Ectodermal cell (in vitro differentiated cells): Measurements from ENCODE around the gene NUAK2.
A peak's percentile ranks its signal among the peaks of the same experiment; 100 is the strongest.
"Not testable (repeated sequence)": the region's sequence is repeated elsewhere in the genome, so short reads cannot be mapped to it uniquely, and the experiment has no call there.

Source experiments
- H3K27ac ChIP-seq: 2 replicates; pipeline ENCODE4 v1.7.0; 2013; ENCODE audit warnings: mild to moderate bottlenecking, low read depth, low read length; ENCODE audit not compliant: insufficient read depth, poor library complexity, severe bottlenecking
- H3K27me3 ChIP-seq: 2 replicates; pipeline ENCODE4 v1.7.0; 2013; ENCODE audit warnings: mild to moderate bottlenecking, low read length; ENCODE audit not compliant: insufficient read depth, control insufficient read depth, poor library complexity, severe bottlenecking
- H3K36me3 ChIP-seq: one replicate; pipeline ENCODE4 v1.7.0; 2013; ENCODE audit warnings: low read length; ENCODE audit not compliant: control insufficient read depth, insufficient read depth
- H3K4me1 ChIP-seq: one replicate; pipeline ENCODE4 v1.7.0; 2013; ENCODE audit warnings: low read length; ENCODE audit not compliant: control insufficient read depth, insufficient read depth
- H3K4me3 ChIP-seq: 2 replicates; pipeline ENCODE4 v1.7.0; 2013; ENCODE audit warnings: low read depth, low read length, control low read depth; ENCODE audit not compliant: insufficient read depth
- H3K9me3 ChIP-seq: 2 replicates; pipeline ENCODE4 v1.7.0; 2013; ENCODE audit warnings: mild to moderate bottlenecking, low read length, moderate library complexity; ENCODE audit not compliant: control insufficient read depth
- WGBS, 2 experiments: methylation state at CpG; one replicate each; pipeline ENCODE4 v1.1.7; 2013; ENCODE audit warnings: missing lambda C conversion rate in 2 of 2; 5-methylcytosine and 5-hydroxymethylcytosine counted together

NUAK2 gene

GRCh38 chr1:205285381-205286101 lies 36.0 kb downstream of the NUAK2 start:
- H3K36me3 ChIP-seq, result no peaks in the 10 kb centered on the region
- WGBS, 2 experiments, result 67 to 69% methylated on average over 11 to 12 of the region's 12 CpGs
- H3K4me1 ChIP-seq, result peaks cover 54% of the 10 kb centered on the region
- H3K27ac ChIP-seq, result peak overlapping the region; percentile 28
- no peak overlapping the region for H3K4me3 ChIP-seq
- no peaks in the 10 kb centered on the region for H3K9me3 ChIP-seq
- H3K27me3 ChIP-seq, result no peaks in the 10 kb centered on the region

DNA sequence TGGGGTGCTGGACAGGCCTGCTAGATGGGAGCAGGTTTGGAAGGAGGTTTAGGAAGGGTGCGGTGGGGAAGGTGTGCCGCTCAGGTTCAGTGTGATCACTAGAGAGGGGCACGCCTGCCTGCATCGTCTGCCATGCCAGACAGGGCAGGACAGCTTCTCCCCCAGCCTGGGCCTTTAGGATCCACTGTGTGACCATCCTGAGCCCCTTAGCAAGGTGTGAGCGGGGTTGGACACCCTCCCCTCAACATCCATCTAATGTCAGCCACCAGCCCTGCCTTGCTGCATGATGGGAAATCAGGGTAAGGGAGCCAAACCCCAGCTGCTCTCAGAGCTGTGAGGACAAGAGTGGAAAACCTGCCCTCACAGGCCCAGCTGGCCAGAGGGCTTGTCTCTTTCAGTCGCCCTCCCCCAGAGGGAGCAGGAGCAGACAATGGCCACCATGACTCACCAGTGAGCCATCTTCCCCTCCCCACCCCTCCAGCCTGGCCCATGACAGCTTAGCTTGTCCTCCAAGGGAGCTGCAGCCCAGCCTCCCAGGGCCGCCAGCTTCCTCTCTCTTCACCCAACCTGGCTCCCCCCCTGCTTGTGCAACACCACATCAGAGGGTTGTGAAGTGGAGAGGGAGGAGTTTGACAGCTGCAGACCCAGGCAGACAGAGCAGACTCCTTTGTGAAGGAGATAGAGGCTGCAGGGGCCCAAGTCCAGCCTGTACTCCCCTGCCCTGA lies 37.0 kb downstream of the NUAK2 start:
- no peaks in the 10 kb centered on the region for H3K36me3 ChIP-seq
- H3K4me1 ChIP-seq, result peaks cover 54% of the 10 kb centered on the region
- no peak overlapping the region for H3K4me3 ChIP-seq
- no peaks in the 10 kb centered on the region for H3K27me3 ChIP-seq
- WGBS, 2 experiments, result 59 to 64% methylated on average over 7 of the region's 7 CpGs
- H3K27ac ChIP-seq, result peak overlapping the region; percentile 41
- H3K9me3 ChIP-seq, result no peaks in the 10 kb centered on the region

DNA sequence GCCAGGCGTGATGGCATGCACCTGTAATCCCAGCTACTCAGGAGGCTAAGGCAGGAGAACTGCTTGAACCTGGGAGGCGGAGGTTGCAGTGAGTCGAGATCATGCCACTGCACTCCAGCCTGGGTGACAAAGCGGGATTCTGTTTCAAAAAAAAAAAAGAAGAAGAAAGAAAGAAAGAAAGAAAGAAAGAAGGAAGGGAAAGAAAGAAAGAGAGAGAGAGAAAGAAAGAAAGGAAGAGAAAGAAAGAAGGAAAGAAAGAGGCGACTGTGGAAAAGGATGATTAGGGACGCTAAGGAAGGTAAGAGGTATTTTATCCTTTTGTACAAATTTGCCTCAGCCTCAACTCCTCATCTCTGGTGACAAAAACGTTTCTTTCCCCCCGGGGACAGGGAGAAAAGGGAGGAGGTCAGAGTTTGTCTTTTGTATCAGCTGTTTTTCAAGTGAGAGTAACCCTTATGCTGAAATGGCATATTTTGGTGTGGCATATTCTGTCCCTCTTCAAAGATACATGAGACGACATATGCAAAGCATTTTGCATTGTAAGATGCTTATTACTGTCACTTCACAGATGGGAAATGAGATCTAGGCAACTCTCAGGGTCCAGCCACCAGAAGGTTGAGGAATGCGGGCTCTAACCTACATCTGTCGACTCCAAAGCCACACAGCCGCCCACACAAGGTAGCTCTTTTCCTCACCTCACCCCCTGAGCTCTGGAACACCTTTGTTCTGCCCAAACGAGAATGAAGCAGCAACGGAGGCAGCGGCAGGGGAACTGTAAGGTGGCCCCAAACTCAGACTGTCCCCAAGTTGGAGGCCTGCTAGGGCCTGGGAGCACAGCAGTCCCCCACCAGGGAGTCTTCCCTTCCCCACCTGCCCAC lies 38.0 kb downstream of the NUAK2 start:
- Histone ChIP-seq H3K4me3 (no peak overlapping the region), H3K4me1 (peaks cover 54% of the 10 kb centered on the region), H3K9me3 (no peaks in the 10 kb centered on the region), H3K36me3 (no peaks in the 10 kb centered on the region), H3K27me3 (no peaks in the 10 kb centered on the region), H3K27ac (no peak overlapping the region)
- WGBS, 2 experiments, result 72 to 74% methylated on average over 15 of the region's 15 CpGs

GRCh38 chr1:205280666-205281395 lies 40.7 kb downstream of the NUAK2 start:
- not testable (repeated sequence) for H3K27ac ChIP-seq, H3K27me3 ChIP-seq, H3K9me3 ChIP-seq, H3K36me3 ChIP-seq, H3K4me3 ChIP-seq
- 87 to 93% methylated on average over 8 to 10 of the region's 10 CpGs for WGBS, 2 experiments
- peaks cover 33% of the 10 kb centered on the region for H3K4me1 ChIP-seq

DNA sequence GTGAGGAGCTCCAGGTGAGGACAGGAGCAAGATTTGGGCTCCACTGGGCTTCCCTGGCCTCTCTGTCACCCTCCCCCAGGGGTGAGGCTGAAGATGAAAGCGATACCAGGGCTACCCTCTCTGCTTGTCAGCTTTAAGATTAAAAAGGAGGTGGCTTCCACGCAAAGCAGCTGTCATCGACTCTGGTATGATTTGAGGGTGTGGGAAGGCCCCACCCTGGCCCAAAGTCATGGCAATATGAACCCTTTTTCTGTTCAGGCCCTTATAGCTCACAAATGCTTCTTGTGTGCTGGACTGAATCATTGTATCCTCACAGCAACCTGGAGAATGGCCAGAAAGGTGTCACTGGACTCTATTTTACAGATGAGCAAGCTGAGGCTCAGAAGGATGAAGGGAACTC lies 41.6 kb downstream of the NUAK2 start:
- 90 to 91% methylated on average over 3 of the region's 3 CpGs for WGBS, 2 experiments
- Histone ChIP-seq H3K9me3 (no peaks in the 10 kb centered on the region), H3K36me3 (no peaks in the 10 kb centered on the region), H3K4me3 (no peak overlapping the region), H3K27ac (no peak overlapping the region), H3K27me3 (no peaks in the 10 kb centered on the region), H3K4me1 (peaks cover 26% of the 10 kb centered on the region)

GRCh38 chr1:205276689-205277065 lies 44.9 kb downstream of the NUAK2 start:
- no peaks in the 10 kb centered on the region for H3K36me3 ChIP-seq
- 95% methylated on average over 8 of the region's 8 CpGs for WGBS, 2 experiments
- no peak overlapping the region for H3K4me3 ChIP-seq
- peaks cover 31% of the 10 kb centered on the region for H3K4me1 ChIP-seq
- H3K27me3 ChIP-seq, result no peaks in the 10 kb centered on the region
- H3K9me3 ChIP-seq, result no peaks in the 10 kb centered on the region
- no peak overlapping the region for H3K27ac ChIP-seq

GRCh38 chr1:205275916-205276688 lies 45.4 kb downstream of the NUAK2 start:
- Histone ChIP-seq H3K9me3 (no peaks in the 10 kb centered on the region), H3K27ac (no peak overlapping the region), H3K36me3 (no peaks in the 10 kb centered on the region), H3K27me3 (no peaks in the 10 kb centered on the region), H3K4me1 (peaks cover 31% of the 10 kb centered on the region), H3K4me3 (no peak overlapping the region)
- 92 to 94% methylated on average over 9 of the region's 9 CpGs for WGBS, 2 experiments

GRCh38 chr1:205275133-205275532 lies 46.4 kb downstream of the NUAK2 start:
- 92 to 94% methylated on average over 3 of the region's 3 CpGs for WGBS, 2 experiments
- Histone ChIP-seq H3K36me3 (no peaks in the 10 kb centered on the region), H3K27me3 (no peaks in the 10 kb centered on the region), H3K4me3 (no peak overlapping the region), H3K9me3 (no peaks in the 10 kb centered on the region), H3K4me1 (peaks cover 31% of the 10 kb centered on the region), H3K27ac (no peak overlapping the region)

GRCh38 chr1:205274041-205274691 lies 47.4 kb downstream of the NUAK2 start:
- H3K36me3 ChIP-seq, result no peaks in the 10 kb centered on the region
- H3K4me1 ChIP-seq, result peaks cover 31% of the 10 kb centered on the region
- WGBS, 2 experiments, result 82% methylated on average over 8 of the region's 8 CpGs
- H3K9me3 ChIP-seq, result no peaks in the 10 kb centered on the region
- H3K4me3 ChIP-seq, result no peak overlapping the region
- no peaks in the 10 kb centered on the region for H3K27me3 ChIP-seq
- no peak overlapping the region for H3K27ac ChIP-seq
